Endometrial microvascular endothelial cells (primary cell): Measurements from ENCODE around the gene LAD1. TPM values are rescaled to one million over a fixed set of nuclear protein-coding genes. Genes with fewer than 3 reads are reported as not detected.

ENCODE experiments used
- in situ Hi-C: cut with HindIII; loops from 2 replicates; pipeline ENCODE4 v1.10.0; 2017; ENCODE audit warnings: low sequenced_read_pairs, low pct_unique_long_range_greater_than_20kb; ENCODE audit errors: inconsistent ontology term
- total RNA-seq: library from RNA; depleted of rRNA; stranded (reverse); fragments of >200 nt; gene quantifications from one replicate; pipeline ENCODE4 v1.2.3, GENCODE V29; 2015; ENCODE audit errors: inconsistent ontology term

LAD1 gene
- total RNA-seq, 1 donor from 2014 or later = not detected

DNA sequence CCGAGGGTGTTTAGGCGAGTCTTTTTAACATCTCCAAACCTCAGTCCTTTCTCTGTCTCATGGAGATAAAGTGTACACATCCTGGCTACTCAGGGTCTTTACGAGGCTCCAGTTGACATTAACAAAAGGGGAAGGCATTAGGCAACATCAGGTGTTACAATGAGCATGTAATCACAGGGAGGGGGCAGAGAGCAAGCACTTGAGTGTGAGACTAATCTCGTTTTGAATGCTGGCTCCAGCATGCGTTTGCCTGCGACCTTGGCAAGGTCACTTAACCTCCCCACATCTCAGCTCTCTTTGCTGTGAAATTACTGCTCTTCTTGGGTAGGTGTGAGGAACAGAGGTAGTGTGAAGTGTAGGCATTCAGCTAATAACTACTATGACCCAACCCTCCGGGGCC is 24.8 kb downstream of the LAD1 start:
- in situ Hi-C loops = no loop called here

- in situ Hi-C loops = no loop called here
Observed at GRCh38 chr1:201371792-201372191, 27.3 kb downstream of the LAD1 start.

- in situ Hi-C loops = no loop called here
Observed at GRCh38 chr1:201371276-201371675, 27.8 kb downstream of the LAD1 start.

GRCh38 chr1:201370500-201370899 is 28.6 kb downstream of the LAD1 start:
- in situ Hi-C loops = no loop called here

DNA sequence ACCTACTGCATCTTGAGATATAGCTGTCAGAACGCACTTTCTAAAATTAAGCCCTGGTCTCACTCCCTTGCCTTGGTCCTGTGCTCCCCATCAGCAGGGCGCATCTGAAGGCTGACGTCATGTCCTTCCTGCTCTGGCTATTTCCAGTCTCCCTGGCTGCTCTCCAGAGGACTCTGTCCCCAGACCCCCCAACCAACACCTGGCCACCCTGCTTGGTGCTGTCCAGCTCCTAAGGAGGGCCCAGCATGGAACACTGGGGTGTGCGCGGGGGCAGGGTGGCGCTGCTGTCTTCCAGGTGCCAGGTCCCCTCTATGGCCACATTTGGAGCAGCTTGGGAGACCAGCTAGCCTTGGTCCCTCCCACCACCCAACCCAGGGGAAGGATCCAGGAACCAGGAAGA is 29.9 kb downstream of the LAD1 start:
- in situ Hi-C loops = no loop called here

- in situ Hi-C loops = no loop called here
Observed at GRCh38 chr1:201366696-201367095, 32.4 kb downstream of the LAD1 start.

DNA sequence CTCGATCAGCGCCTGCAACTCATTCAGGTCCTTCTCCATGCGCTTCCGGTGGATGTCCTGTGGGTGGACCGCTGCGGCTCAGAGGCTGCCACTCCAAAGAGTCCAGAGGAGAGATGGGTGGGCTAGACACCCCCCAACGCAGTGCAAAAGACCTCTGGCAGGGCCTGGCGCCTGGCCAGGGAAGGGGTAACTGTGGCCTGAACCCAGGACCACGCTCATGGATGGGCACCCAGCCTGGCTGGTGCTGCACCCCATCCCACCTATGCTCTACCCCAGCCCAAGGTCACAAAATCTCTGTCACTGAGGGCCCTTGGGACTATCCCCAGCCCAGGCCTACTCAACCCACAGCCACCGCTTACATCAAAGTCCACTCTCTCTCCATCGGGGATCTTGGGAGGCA is 33.9 kb downstream of the LAD1 start:
- in situ Hi-C loops = no loop called here

DNA sequence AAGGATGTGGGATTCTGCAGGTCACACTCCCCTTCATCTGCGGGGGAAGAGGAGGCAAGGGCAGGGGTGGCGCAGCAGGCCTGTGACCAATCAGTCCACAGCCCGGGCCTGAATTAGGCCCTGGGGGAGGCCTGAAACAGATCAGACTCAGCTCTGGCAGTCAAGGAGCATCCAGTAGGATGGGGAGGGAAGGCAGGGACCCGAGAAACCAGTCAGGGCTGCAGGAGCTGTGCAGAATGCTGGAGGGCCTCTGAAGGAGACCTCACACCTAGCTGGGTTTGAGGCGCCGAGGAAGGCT is 34.4 kb downstream of the LAD1 start:
- in situ Hi-C loops = no loop called here

GRCh38 chr1:201363467-201363866 is 35.7 kb downstream of the LAD1 start:
- in situ Hi-C loops = no loop called here

DNA sequence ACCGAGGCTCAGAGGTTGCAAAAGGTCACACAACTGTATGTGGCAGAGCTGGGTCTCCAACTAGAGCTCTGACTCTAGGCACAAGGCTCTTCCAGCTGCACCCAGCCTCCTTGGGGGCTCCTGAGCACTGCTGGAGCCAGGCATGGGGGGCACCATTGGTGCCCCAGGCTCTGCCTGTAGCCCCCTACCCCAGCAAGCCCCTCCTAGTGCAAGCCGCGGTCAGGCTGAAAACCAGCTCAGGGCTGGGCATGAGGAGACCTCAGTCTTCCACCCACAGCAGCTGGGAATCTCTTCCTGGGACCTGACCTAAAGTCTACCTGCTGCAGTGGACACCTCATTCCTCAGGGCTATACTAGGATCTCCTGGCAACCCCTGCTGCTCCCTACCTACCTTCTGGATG is 36.2 kb downstream of the LAD1 start:
- in situ Hi-C loops = no loop called here

DNA sequence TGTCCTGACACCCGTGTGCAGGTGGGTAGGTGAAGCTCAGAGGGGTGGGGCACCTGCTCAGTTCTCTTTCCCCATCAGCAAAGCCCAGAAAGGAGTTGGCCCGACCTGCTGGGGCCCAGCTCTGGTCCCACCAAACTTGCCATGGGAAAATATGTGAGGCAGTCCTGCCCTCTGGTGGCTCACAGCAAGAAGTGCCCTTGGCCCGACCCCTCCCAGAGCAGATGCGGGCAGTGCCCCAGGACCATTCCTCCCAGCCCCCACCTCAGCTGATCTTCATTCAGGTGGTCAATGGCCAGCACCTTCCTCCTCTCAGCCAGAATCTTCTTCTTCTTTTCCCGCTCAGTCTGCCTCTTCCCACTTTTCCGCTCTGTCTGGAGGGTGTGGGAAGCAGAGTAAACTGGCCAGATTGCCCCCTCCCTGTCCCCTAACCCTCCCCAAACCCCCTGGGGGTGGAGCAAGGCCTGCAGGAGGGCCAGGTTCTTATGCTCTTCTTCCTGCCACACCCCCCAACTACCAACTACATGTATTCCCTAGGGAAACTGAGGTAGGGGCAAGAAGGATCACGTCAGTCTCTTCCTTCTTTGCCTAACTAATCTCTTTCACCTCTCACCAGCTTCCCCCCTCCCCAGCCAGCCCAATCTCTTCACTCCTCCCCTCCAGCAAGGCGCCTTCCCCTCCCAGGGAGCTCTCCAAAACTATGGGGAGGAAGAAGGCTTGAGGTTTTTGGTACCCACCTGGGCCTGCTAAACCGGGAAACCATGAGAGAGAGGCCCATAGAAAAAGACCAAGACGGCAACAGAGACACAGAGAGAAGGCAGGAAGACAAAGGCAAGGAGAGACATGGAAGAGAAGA is 37.2 kb downstream of the LAD1 start:
- in situ Hi-C loops = no loop called here

DNA sequence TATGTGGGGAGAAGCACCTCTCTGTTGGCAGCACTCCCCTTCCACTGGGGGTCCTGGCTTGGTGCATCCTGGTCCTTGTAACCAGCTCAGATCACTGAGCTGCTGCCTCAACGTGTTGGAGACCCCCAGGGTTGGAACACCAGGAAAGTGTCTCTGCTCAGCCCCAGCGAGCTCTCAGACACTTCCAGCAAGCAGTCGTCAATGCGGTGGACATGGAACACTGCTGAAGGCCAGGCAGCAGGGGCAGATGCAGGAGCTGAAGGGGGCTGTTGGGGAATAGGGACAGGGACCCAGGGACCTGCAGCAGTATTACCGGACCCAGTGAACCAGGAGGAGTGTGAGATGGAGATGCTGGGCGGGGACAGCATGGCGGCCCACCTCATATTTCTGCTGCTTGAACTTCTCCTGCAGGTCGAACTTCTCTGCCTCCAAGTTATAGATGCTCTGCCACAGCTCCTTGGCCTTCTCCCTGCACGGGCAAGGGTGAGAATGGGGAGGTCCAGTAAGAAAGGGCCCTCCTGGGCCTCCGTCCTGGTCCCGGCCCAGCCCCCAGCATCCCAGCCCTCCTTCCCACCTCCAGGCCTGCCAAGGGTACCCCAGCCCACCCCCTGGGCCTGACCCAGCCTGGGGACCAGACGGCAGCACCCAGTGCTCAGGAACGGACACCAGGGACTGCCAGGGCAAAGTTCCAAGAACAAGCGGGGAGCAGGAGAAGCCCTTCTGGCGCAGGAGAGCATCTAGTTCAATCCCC is 38.0 kb downstream of the LAD1 start:
- in situ Hi-C loops = no loop called here

DNA sequence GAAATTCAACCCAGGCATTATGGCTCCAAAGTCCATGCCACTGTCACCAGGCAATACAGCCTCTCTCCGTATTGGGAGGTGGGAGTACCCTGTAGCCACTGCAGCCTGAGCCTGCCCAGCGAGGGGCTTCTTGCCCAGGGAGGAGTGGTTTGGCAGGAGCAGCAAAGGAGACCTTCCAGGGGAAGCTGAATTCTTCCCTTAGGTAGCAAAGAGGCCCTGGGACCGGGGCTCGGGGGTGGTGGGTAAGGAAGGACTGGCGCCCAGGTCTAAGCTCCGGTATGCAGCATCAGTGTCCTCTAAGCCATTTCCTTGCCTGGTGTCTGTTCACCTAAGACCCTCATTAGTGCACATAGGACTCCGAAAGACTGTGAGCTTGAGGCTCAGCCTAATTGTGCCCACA is 38.6 kb downstream of the LAD1 start:
- in situ Hi-C loops = no loop called here

DNA sequence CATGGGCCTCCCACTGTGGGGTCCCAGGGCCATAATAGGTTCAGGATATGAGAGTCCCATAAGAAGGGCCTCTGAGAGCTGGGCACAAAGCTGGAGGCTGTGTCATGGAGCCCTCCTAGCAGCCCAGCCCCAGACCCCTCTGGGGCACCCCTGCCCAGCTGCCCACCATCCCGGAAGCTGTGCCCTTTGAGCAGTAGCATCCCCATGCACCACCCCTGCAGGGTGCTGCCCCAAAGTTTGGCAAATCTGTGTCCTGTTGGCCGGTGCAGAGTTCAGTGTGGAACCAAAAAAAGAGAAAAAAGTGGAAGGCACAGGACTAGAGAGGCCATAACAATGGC is 39.3 kb downstream of the LAD1 start:
- in situ Hi-C loops = no loop called here

- in situ Hi-C loops = no loop called here
Observed at GRCh38 chr1:201359031-201359872, 39.9 kb downstream of the LAD1 start.

DNA sequence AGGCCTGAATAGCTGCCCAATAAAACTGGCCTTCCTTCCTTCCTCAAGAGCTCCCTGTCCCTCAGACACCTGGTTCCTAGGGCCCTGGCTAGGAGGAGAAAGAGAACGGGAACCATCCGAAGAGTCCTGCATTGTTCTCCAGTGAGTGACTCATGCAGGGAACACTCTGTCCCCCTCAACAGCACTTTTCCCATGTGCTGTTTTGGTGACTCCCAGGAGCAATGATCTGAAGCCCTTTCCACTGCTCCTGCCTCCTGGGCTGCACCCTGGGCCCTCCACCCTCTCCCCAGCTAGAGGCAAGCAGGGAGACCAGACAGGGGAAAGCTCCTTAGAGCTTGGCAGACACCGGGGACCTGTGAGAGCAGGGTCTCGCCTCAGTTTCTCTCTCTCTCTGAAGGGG is 40.5 kb downstream of the LAD1 start:
- in situ Hi-C loops = no loop called here

- in situ Hi-C loops = no loop called here
Observed at GRCh38 chr1:201357636-201358348, 41.3 kb downstream of the LAD1 start.

DNA sequence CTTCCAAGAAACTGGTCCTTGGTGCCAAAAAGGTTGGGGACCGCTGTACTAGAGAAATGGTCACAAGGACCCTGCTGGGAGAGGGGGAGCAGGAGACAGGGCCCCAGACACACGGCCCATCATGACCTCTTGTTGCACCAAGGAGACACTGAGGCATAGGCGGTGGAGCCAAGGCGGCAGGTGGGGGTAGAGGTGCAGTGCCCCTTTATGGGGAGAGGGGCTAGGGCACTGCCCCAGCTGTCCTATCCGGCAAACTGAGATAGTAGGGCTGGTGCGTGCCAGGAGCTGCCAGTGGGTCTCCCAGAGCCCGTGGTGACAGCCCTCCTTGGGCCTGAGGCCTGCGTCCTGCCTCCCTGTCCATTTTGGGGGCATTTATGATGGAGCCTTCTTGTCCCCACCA is 41.9 kb downstream of the LAD1 start:
- in situ Hi-C loops = no loop called here

DNA sequence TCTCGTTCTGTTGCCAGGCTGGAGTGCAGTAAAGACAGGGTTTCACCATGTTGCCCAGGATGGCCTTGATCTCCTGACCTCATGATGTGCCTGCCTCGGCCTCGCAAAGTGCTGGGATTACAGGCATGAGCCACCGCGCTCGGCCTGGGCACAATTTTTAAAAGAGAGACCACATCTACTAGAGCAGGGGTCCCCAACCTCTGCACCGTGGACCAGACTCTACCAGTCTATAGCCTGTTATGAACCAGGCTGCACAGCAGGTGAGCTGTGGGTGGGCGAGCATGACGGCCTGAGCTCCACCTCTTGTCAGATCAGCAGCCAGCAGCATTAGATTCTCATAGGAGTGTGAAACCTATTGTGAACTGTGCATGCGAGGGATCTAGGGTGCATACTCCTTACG is 42.4 kb downstream of the LAD1 start:
- in situ Hi-C loops = no loop called here
